MV-4-11 (cell line): ENCODE results near the gene APOA4.

ENCODE experiments used
- DNase-seq: peaks from one replicate; lab custom pipeline; 2025; lab: John Stamatoyannopoulos, UW

The APOA4 gene

DNA sequence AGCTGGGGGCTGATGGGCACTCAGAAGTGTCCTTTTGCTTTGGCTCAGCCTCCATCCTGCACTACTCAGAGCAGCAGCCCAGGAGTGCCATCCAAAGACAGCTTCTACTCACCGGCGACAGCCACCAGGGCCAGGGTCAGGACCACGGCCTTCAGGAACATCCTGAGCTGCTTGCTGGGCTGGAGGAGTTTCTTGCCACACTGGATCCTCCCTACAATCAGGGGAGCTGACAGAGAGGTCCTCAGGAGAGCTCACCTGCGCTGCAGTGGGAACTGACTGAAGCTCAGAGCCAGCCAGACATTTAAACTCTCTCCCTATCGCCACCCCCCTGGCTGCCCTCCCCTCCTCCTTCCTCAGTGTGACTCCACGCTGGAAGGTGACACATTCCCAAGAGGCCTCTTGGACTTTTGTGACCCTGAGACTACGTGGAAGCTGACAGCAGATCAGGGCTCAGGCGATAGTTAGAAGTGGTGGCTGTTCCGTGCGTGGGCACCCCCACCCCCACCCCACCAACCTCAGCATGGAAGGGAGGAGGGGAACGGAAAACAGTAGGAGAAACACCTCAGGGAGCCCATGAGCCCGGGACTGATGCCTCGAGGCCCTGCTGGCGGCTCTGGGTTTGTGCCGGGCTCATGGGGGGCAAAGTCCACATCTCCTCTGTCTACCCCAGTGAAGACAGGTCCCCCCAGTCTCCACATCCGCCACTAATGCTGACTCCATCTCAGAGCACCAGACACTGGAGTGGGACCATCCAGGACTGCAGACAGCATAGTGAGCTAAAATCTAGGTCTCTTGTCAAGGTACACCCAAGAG, at the start of gene APOA4:
Gene APOA4, minus strand, starts transcription at position 274 of the 813 bp plus-strand sequence. Its CDS starts 113 bp downstream, at position 161.
- no peak for DNase-seq

- peak; percentile 28 for DNase-seq
These were observed 48.1 kb upstream of the APOA4 start for GRCh38 chr11:116871248-116871647.

- DNase-seq, result no peak
These were observed 47.0 kb upstream of the APOA4 start for GRCh38 chr11:116870054-116870453.

DNA sequence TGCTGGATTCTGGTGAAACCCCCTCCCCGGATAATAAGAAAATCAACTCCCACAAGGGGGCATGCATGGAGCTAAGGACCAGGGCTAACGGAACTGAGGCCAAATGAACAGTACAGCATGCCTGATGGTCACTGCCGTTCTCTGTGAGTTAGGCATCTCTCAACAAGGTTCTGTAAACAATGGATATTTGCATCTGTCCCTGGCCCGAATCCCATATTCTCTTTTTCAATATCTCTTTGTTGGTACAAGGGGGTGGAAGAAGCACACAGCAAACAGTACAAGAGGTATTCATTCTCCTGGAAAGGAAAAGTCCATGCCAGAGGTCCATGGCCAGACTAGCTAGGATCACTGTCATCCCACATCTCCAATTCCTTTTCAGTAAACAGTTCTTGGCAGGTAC, 46.5 kb upstream of the APOA4 start:
- DNase-seq, result no peak

- DNase-seq, result no peak
These were observed 45.0 kb upstream of the APOA4 start for GRCh38 chr11:116868066-116868465.

- no peak for DNase-seq
These were observed 44.5 kb upstream of the APOA4 start for GRCh38 chr11:116867619-116868018.

- no peak for DNase-seq
These were observed 43.8 kb upstream of the APOA4 start for GRCh38 chr11:116866804-116867455.

DNA sequence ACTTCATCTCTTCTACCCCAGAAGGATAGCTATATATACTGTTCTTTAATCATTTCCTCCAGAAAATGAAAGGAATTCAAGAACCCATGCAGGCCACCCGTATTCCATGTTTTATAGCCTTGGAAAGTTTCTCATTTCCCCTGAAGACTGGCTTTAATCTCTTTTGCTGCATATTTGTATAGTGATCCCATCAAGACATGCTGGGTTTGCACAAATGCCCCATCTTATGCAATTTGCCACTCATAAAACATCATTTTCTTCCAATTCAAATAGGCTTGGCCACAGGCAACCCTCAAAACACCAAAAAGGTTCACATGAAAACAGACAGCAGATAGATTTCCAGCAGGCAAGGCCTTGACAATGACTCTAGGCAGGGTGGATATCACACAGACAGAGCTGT, 42.6 kb upstream of the APOA4 start:
- DNase-seq, result no peak

DNA sequence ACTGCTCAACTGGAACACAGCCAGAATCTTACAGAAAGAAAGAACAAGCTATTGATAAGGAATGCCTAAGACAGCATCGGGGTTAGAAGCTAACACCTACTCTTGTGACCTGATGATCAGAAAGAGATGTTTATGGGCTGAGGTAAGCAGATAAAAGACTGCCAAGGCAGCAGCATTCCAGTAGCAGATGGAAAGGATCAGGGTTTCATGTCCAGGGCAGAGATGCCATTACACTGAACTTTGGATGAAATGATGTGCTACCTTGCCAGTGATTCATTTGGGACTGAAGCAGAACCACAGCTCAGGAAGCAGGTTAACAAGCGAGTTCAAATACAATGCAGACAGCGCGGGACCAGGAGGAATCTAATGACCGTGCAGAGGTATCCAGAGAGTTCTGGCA, 41.4 kb upstream of the APOA4 start:
- DNase-seq, result no peak

GRCh38 chr11:116862951-116863350, 39.8 kb upstream of the APOA4 start:
- no peak for DNase-seq

- no peak for DNase-seq
These were observed 39.1 kb upstream of the APOA4 start for GRCh38 chr11:116862185-116862584.

GRCh38 chr11:116861539-116861938, 38.4 kb upstream of the APOA4 start:
- no peak for DNase-seq

DNA sequence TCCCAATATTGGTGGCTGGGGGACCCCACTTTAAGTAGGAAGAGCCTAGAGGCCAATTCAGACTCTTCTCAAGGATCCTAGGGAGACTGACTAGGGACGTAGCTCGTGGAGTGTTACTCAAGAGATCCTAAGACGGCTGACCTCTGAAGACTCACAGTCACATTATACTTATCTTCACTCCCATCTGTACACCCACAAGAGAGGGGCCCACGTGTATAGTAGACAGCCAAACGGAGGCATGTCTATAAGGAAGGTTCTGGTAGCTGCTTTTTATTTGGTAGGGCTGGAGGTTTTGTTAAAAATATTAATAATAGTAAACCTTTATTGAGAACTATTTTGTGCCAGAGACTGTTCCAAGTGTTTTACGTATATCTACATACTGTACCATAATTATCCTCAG, 37.2 kb upstream of the APOA4 start:
- no peak for DNase-seq

- DNase-seq, result no peak
These were observed 36.1 kb upstream of the APOA4 start for GRCh38 chr11:116859175-116859574.

GRCh38 chr11:116857936-116858335, 34.8 kb upstream of the APOA4 start:
- no peak for DNase-seq

GRCh38 chr11:116857316-116857715, 34.2 kb upstream of the APOA4 start:
- no peak for DNase-seq

DNA sequence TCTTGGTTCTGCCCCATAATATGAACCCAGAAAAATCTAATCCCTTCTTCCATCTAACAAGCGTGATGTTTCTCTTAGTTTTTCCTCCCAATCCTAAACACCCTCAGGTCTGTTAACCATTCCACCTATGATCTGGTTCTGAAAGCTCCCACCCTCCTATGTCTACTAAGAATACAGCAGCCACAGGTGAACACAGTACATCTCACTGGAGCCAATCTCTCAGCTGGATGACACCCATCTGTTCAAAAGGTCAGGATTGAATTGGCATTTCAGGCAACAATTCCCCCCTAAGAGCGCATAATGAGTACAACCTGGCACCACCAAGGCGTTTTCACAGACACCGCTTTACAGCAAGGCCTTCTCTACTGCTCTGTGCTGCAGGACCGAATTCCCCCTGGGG, 33.3 kb upstream of the APOA4 start:
- DNase-seq, result no peak

GRCh38 chr11:116855413-116855812, 32.3 kb upstream of the APOA4 start:
- DNase-seq, result peak; percentile 9

- DNase-seq, result peak; percentile 98
These were observed 30.5 kb upstream of the APOA4 start for GRCh38 chr11:116853461-116854073.

DNA sequence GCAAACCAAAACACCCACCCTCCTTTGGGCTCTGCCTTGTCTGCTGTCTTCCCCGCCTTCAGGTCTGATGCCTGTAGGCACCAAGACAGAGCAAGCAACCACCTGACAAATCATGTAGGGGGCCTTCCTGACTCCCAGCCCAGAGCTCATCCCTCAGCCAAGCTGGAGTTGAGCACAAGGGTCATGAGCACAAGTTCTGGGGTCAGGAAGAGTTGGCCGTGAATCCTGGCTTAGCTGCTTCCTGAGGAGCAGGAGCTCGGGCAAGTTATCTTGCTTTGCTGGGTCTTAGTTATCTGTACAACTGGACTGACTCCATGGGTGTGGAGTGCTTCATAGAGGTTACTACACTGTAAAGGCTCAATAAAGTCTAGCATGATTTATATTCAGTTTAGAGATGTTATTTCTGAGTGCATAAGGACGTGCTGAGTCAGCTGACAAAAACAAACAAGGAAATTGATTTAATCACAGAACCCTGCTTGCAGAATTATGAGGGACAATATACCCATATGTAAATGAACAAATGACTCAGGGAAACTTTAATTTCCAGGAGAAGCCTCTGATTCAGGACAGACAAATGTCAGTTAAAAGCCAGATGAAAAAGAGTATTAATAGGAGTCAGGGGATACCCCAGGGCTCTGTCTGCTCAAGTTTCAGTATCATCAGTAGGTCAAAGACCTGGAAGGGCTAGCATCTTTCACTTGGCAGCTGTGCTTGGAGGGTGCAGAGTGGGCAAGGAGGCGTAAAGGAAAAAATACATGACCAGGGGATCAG, 29.3 kb upstream of the APOA4 start:
- peak; percentile 25 for DNase-seq

DNA sequence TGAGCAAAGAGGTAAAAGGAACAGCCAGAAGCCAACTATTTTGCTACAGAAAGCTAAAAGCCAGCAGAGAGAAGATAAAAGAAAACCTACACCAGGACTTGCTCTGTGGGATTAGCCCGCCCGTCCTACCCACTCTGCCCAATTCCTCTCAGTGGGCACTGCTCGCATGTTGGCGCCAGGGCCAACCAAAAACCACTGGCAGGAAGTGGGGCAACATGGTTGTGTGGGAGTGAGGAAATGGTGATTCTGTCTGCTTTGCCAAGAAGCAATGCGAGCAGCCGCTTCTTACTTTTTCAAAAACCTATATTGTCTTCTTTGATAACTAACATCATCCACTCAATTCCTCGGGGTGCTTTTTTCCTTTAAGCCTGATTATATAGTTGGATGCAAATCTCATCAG, 28.5 kb upstream of the APOA4 start:
- DNase-seq, result peak; percentile 87

GRCh38 chr11:116849486-116849885, 26.4 kb upstream of the APOA4 start:
- DNase-seq, result no peak
